ENCODE data around the gene CDKAL1. TPM values are rescaled to one million over a fixed set of nuclear protein-coding genes. Genes with fewer than 3 reads are reported as not detected.
"Not testable (repeated sequence)": the region's sequence is repeated elsewhere in the genome, so short reads cannot be mapped to it uniquely, and the experiment has no call there.

Gene CDKAL1
- total RNA-seq, 1 donor from 2014 or later: 11.9 TPM

- H3K27me3 ChIP-seq: no peaks in the 10 kb centered on the region
- no peaks in the 10 kb centered on the region for H3K36me3 ChIP-seq
- H3K27ac ChIP-seq: no peak overlapping the region
- TF ChIP-seq CTCF (IDR thresholded peaks at IDR 0.05): no peak
- intact Hi-C loops (cut with DNase I): no loop called here
- H3K4me1 ChIP-seq: peaks cover 0 to 9% of the 10 kb centered on the region in 2 donors
- DNase-seq (ENCODE audit: low spot score in 2 of 2): no peak
- no peak overlapping the region for H3K4me3 ChIP-seq
- no peaks in the 10 kb centered on the region for H3K9me3 ChIP-seq
Measured at GRCh38 chr6:20747991-20748390, 213.7 kb downstream of the CDKAL1 start.

GRCh38 chr6:20751293-20751935, 217.2 kb downstream of the CDKAL1 start:
- no peak for TF ChIP-seq CTCF (IDR thresholded peaks at IDR 0.05)

GRCh38 chr6:20755631-20756030, 221.4 kb downstream of the CDKAL1 start:
- no peak for TF ChIP-seq CTCF (IDR thresholded peaks at IDR 0.05)
- DNase-seq (ENCODE audit: low spot score in 2 of 2): no peak
- Histone ChIP-seq H3K36me3 (no peaks in the 10 kb centered on the region), H3K27ac (no peak overlapping the region), H3K4me1 (no peaks in the 10 kb centered on the region), H3K9me3 (no peaks in the 10 kb centered on the region), H3K27me3 (no peaks in the 10 kb centered on the region), H3K4me3 (no peak overlapping the region)
- intact Hi-C loops (cut with DNase I): no loop called here

More at GRCh38 chr6:20751293-20751935, 217.2 kb downstream of the CDKAL1 start:
- no peak overlapping the region for H3K4me3 ChIP-seq
- H3K36me3 ChIP-seq: no peaks in the 10 kb centered on the region
- no peaks in the 10 kb centered on the region for H3K27me3 ChIP-seq
- DNase-seq (ENCODE audit: low spot score in 2 of 2): no peak
- intact Hi-C loops (cut with DNase I): no loop called here
- peaks cover 0 to 5% of the 10 kb centered on the region in 2 donors for H3K4me1 ChIP-seq
- no peak overlapping the region for H3K27ac ChIP-seq
- H3K9me3 ChIP-seq: no peaks in the 10 kb centered on the region

GRCh38 chr6:20756584-20757147, 222.4 kb downstream of the CDKAL1 start:
- H3K4me1 ChIP-seq; H3K36me3 ChIP-seq; H3K9me3 ChIP-seq; intact Hi-C loops (cut with DNase I); H3K27me3 ChIP-seq; H3K4me3 ChIP-seq; H3K27ac ChIP-seq; DNase-seq (ENCODE audit: low spot score in 2 of 2): not testable (repeated sequence)

- intact Hi-C loops (cut with DNase I): no loop called here
- no peak for DNase-seq (ENCODE audit: low spot score in 2 of 2)
- Histone ChIP-seq H3K9me3 (no peaks in the 10 kb centered on the region), H3K36me3 (no peaks in the 10 kb centered on the region), H3K27me3 (no peaks in the 10 kb centered on the region), H3K4me3 (no peak overlapping the region), H3K4me1 (no peaks in the 10 kb centered on the region), H3K27ac (no peak overlapping the region)
- TF ChIP-seq CTCF (IDR thresholded peaks at IDR 0.05): no peak
Measured at GRCh38 chr6:20757761-20758160, 223.5 kb downstream of the CDKAL1 start.

GRCh38 chr6:20763296-20763695, 229.0 kb downstream of the CDKAL1 start:
- DNase-seq (ENCODE audit: low spot score in 2 of 2): no peak
- no peaks in the 10 kb centered on the region for H3K4me1 ChIP-seq
- no peaks in the 10 kb centered on the region for H3K9me3 ChIP-seq
- no peaks in the 10 kb centered on the region for H3K36me3 ChIP-seq
- H3K27me3 ChIP-seq: no peaks in the 10 kb centered on the region
- no peak overlapping the region for H3K27ac ChIP-seq
- intact Hi-C loops (cut with DNase I): no loop called here
- no peak overlapping the region for H3K4me3 ChIP-seq
- TF ChIP-seq CTCF (IDR thresholded peaks at IDR 0.05): no peak

All from ascending aorta (tissue), 2 donors.